Fibroblast of pulmonary artery (primary cell): Measurements from ENCODE around the gene LIFR.

Experiments used
- DNase-seq: peaks from one replicate; pipeline ENCODE4 v3.0.0-alpha.2; 2010; ENCODE audit warnings: low read depth
- H3K4me3 ChIP-seq: replicated peaks from 2 replicates; pipeline ENCODE4 v1.5.1; 2011; ENCODE audit warnings: low read depth, mild to moderate bottlenecking, control low read depth, low read length, moderate library complexity
- CTCF ChIP-seq: IDR thresholded peaks from 2 replicates; pipeline ENCODE4 v1.5.1; 2011; ENCODE audit warnings: mild to moderate bottlenecking, control low read depth, low read length, inconsistent platforms; ENCODE audit errors: missing control alignments

LIFR gene

DNA sequence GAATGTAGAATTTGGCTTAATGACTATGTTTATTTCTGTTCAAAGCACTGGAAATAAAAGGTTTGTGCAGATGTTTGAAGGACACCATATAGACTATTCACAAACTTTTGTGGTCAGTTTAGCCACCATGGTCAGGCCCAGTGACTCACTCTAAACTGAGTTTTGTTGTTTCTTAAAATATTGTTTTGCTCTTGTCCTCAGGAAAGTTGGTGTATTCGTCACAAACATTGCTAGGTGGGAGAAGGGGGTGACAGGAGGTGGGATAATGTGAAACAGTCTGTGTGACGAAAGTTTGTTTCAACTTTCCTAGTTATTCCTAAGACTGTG is 35.0 kb upstream of the LIFR start:
- no peak overlapping the region for H3K4me3 ChIP-seq
- no peak for DNase-seq
- TF ChIP-seq CTCF, result no peak

DNA sequence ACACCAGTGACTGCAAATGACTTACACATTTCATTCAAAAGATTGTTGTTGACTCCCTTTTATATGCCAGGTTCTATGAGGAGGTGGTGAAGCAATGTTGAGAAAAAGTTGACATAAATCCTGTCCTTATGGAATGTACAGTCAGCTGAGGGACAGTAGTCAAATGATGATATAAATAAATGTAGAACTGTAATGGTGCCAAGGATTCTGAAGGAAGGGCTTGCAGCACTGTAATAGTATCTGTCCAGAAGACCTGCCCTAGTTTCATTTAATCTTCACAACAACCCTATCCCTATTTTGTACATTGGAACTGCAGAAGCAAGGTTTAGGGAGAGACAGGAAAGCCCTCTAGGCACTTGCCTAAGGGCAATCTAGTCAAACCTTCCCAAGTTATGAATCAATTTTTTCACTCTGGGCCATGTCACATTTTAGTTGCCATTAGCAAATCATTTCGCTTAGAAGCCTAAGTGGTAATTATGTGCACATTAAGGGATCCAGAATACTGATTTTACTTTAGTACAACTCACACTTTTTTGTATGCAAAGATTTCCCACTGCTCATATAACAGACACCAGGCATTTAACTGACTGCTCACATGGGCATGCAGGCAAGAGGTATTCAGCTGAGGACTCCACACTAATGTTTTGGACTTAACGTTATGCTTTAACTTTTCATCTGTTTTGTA is 34.5 kb upstream of the LIFR start:
- DNase-seq, result no peak
- TF ChIP-seq CTCF, result no peak
- no peak overlapping the region for H3K4me3 ChIP-seq

GRCh38 chr5:38589629-38590028 is 33.2 kb upstream of the LIFR start:
- TF ChIP-seq CTCF, result no peak
- no peak overlapping the region for H3K4me3 ChIP-seq
- DNase-seq, result no peak

- no peak for DNase-seq
- no peak for TF ChIP-seq CTCF
- no peak overlapping the region for H3K4me3 ChIP-seq
Observed at GRCh38 chr5:38585816-38586215, 29.4 kb upstream of the LIFR start.

DNA sequence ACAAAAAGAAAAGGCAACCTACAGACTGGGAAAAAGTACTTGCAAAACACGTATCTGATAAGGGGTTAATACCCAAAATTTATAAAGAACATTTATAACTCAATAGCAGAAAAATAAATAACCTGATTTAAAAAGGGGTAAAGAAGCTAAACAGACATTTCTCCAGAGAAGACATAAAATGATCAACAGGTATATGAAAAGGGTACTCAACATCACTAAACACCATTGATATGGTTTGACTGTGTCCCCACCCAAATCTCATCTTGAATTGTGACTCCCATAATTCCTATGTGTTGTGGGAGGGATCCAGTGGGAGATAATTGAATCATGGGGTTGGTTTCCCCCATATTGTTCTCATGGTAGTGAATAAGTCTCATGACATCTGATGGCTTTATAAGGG is 27.1 kb upstream of the LIFR start:
- DNase-seq, result no peak
- TF ChIP-seq CTCF, result no peak
- no peak overlapping the region for H3K4me3 ChIP-seq

DNA sequence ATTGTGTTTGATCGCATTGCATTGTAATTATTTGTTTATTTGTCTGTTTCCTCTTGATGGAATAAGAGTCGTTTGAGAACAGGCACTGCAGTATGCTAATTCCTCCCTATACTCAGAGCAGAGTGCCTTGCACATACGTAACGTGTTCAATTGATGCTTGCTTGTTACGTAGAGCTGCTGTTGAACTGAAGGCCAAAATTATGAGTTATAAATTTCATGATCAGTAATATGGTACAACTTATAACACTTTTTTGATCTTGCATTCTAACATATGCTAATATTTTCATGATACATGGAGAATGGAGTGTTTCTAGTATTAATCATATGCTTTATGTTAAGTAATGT is 26.5 kb upstream of the LIFR start:
- H3K4me3 ChIP-seq, result no peak overlapping the region
- no peak for DNase-seq
- TF ChIP-seq CTCF, result no peak

DNA sequence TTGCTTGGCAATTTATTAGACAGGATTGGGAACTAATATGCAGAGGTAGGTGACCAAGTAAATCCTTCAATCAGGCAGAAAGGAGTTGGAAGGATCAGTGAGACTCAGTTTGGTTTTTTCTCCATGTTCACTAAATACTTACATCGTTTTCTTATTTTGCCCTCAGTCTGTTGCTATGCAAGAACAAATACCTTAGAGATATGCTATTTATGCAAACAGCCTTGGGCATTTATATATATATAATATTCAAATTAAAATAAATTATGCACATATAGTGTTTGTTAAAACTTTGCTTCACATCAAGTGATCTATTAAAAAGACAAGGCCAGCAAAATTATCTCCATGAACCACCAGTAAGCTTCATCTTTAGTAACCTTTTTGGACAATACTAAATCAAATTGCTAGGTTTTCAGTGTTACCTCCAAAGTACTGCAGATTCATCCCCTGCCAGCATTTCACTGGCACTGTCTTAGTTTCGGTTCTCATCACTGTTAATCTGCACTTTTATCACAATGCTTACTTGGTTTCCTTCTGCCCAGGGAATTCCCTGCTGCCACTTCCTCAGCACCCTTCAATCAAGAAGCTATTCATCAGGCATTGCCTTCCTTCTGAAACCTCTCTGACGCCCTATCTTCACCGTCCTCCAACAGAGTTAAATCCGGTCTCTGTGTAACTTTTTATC is 26.0 kb upstream of the LIFR start:
- no peak for TF ChIP-seq CTCF
- no peak for DNase-seq
- no peak overlapping the region for H3K4me3 ChIP-seq
